ENCODE results near the gene STOML3.

Gene STOML3

DNA sequence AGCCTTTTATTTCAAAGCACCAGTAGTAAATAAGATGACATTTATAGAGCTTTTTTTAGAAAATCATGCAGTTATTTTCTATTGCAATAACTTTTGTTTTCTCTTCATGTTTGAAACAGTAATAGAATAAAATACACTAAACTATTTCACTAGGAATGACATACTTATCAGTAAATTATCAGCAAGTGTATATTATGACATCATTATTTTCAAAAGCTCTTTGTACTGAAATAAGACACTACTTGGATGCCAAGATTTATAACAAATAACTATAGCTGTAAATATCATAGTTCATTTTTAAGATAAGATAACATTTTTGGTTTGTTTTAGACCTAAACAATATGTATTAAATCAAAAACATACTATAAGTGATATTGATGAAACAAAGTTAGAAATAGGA lies 56.8 kb downstream of the STOML3 start:
- FAIRE-seq (no peak), DNase-seq (ENCODE audit: extremely low spot score, insufficient read length, low read depth) (no peak)

DNA sequence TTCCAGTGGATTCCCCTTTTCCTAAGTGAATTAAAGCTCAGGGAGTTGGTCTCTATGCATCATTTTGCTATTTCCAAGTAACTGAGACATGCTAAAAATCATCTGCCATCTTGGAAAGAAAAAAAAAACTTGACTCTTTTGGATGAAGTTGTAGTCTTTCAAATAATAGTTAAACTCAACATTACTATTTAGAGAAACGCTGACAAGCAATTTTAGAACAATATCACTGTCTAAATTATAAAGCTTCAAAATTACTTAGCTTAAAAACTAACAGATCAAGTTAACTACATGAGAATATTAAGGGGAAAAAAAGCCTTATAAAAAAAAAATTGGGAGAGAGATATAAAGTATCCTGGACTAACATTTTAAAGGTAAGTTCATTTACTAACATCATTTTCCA lies 68.5 kb downstream of the STOML3 start:
- DNase-seq (ENCODE audit: extremely low spot score, insufficient read length, low read depth) = no peak
- FAIRE-seq = no peak

DNA sequence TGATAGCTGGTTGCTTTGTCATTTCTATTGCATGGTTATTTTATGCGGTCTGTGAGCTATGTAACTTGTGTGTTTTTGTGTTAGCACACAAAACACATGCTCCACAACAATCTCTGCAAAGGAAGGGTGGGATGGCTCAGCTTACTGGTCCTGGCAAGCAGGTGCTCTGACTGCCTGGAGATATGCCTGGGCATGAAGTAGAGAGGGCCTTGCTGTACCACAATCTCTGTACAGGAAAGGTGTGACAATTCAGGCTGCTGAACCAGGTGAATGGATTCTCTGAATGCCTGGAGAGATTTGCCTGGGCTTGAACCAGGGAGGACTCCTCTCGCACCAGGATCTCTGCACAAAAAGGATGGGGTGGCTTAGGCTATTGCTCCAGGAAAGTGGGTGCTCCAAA lies 69.5 kb downstream of the STOML3 start:
- DNase-seq (ENCODE audit: extremely low spot score, insufficient read length, low read depth) (no peak), FAIRE-seq (no peak)

Data from GM18507 (cell line).